T-cell (primary cell): Measurements from ENCODE around the gene SLC22A23. TPM values are rescaled to one million over a fixed set of nuclear protein-coding genes. Genes with fewer than 3 reads are reported as not detected.

Experiments
- ATAC-seq, 4 experiments: fragments of 200-7000 bp in 3 of 4; fragments of 150-1000 bp in 1 of 4; cut with Tn5 transposase; replicated peaks in 1 of 4; 1 replicate in 3 of 4; 2 replicates in 1 of 4; pipeline ENCODE4 v1.10.0; 2021; ENCODE audit warnings: moderate library complexity in 3 of 4, mild to moderate bottlenecking in 2 of 4, moderate number of reproducible peaks in 1 of 4
- CTCF ChIA-PET, 2 donors: fragments of 300-600 bp; sonication (Branson Sonifier 250); formaldehyde crosslinking; loops; one replicate each; lab custom pipeline; 2022; ENCODE audit warnings: antibody characterized with exemption in 2 of 2; lab: Charles Lee
- POLR2A ChIA-PET, 2 donors: fragments of 300-600 bp; sonication (Branson Sonifier 250); formaldehyde crosslinking; loops; one replicate each; lab custom pipeline; 2022; ENCODE audit warnings: antibody characterized with exemption in 2 of 2; lab: Charles Lee
- DNase-seq, 35 experiments: peaks; one replicate each; pipeline versions ENCODE4 v3.0.0 to v3.0.0-alpha.2; 2013 to 2023
- H3K27ac ChIP-seq: one replicate; pipeline ENCODE4 v1.5.1; 2013; ENCODE audit warnings: low read length
- H3K27me3 ChIP-seq, 2 experiments: replicated peaks in 1 of 2; 1 replicate in 1 of 2; 2 replicates in 1 of 2; pipeline versions ENCODE4 v1.6.1 to v1.7.0; 2013; ENCODE audit warnings: low read length in 1 of 2, mixed read lengths in 1 of 2; ENCODE audit not compliant: control insufficient read depth in 2 of 2, insufficient read depth in 2 of 2; ENCODE audit errors: extremely low read depth in 1 of 2
- H3K36me3 ChIP-seq, 2 donors: 1 replicate in 1 of 2; 2 replicates in 1 of 2; pipeline versions ENCODE4 v1.6.1 to v1.7.0; 2013; ENCODE audit warnings: low read length in 1 of 2; ENCODE audit not compliant: control insufficient read depth in 2 of 2, insufficient read depth in 1 of 2; ENCODE audit errors: extremely low read depth in 1 of 2
- H3K4me1 ChIP-seq, 2 experiments: 1 replicate in 1 of 2; 2 replicates in 1 of 2; pipeline versions ENCODE4 v1.6.1 to v1.7.0; 2013; ENCODE audit warnings: low read length in 2 of 2, mixed read lengths in 1 of 2; ENCODE audit not compliant: insufficient read depth in 2 of 2, control insufficient read depth in 1 of 2; ENCODE audit errors: extremely low read depth in 1 of 2
- H3K4me3 ChIP-seq, 2 donors: 1 replicate in 1 of 2; 2 replicates in 1 of 2; pipeline versions ENCODE4 v1.5.1 to v1.7.0; 2013; ENCODE audit warnings: mild to moderate bottlenecking in 2 of 2, low read length in 1 of 2, moderate library complexity in 1 of 2; ENCODE audit not compliant: control insufficient read depth in 1 of 2; ENCODE audit errors: extremely low read depth in 1 of 2
- H3K9me3 ChIP-seq: 2 replicates; pipeline ENCODE4 v1.7.0; 2013
- H3K27ac Mint-ChIP-seq, 2 donors: one replicate each; pipeline ENCODE4 v1.8.0; 2020 to 2021; ENCODE audit warnings: mild to moderate bottlenecking in 2 of 2, mixed read lengths in 2 of 2
- H3K27me3 Mint-ChIP-seq, 2 donors: one replicate each; pipeline ENCODE4 v1.8.0; 2021 to 2022; ENCODE audit warnings: mixed read lengths in 2 of 2
- H3K36me3 Mint-ChIP-seq: one replicate; pipeline ENCODE4 v1.8.0; 2021; ENCODE audit warnings: mixed read lengths
- H3K4me1 Mint-ChIP-seq, 3 donors: one replicate each; pipeline ENCODE4 v1.8.0; 2020 to 2022; ENCODE audit warnings: mixed read lengths in 3 of 3, mild to moderate bottlenecking in 1 of 3
- H3K4me3 Mint-ChIP-seq, 3 donors: one replicate each; pipeline ENCODE4 v1.8.0; 2020 to 2022; ENCODE audit warnings: mild to moderate bottlenecking in 3 of 3, mixed read lengths in 3 of 3, moderate library complexity in 3 of 3
- H3K9me3 Mint-ChIP-seq, 3 donors: one replicate each; pipeline ENCODE4 v1.8.0; 2020 to 2022; ENCODE audit warnings: mixed read lengths in 3 of 3
- WGBS: methylation state at CpG from one replicate; pipeline ENCODE4 v1.1.5; 2013; ENCODE audit warnings: missing lambda C conversion rate; ENCODE audit not compliant: insufficient coverage; 5-methylcytosine and 5-hydroxymethylcytosine counted together
- total RNA-seq, 35 experiments: library from RNA in 6 of 35; stranded (reverse) in 6 of 35; fragments of 120-200 nt in 1 of 35; gene quantifications; one replicate each; pipeline versions ENCODE4 v1.2.1 to v1.2.4 and lab custom pipeline; 2013 to 2026

SLC22A23 gene
- total RNA-seq, 5 donors from 2014 or later (not counting 1 experiment from before 2014, with no cell fraction given): 6.2 to 14.8 (median 12.1) TPM

DNA sequence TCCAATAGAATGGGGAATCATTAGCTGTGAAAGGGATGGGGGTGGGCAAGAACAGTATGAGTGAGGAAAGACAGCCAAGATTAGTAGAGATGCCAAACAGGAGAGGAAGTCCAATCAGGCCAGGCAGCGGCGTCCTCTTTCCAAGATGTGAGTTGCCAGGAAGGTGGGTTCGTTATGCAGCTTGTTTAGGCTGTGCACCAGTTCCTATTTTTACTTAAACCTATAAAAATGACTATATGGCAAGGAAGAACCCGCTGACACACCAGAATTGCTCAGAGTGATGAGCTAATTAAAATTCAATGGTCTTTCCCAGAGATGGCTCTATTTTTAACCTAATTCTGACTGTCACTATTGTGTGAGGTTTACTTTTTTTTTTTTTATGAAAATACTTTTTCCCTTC lies 88.2 kb downstream of the SLC22A23 start:
- Histone ChIP-seq H3K4me3 (no peak overlapping the region), H3K9me3 (no peaks in the 10 kb centered on the region), H3K27ac (no peak overlapping the region), H3K4me1 (peaks cover 11 to 21% of the 10 kb centered on the region in 2 experiments), H3K27me3 (peaks cover 0 to 7% of the 10 kb centered on the region in 2 experiments), H3K36me3 (no peaks in the 10 kb centered on the region)
- Mint-ChIP-seq H3K4me1 (peaks cover 20 to 35% (median 32%) of the 10 kb centered on the region in 3 donors), H3K27me3 (no peaks in the 10 kb centered on the region), H3K27ac (no peak overlapping the region), H3K4me3 (no peak overlapping the region), H3K36me3 (no peaks in the 10 kb centered on the region), H3K9me3 (no peaks in the 10 kb centered on the region)
- DNase-seq (no peak), ATAC-seq (no peak)
- ChIA-PET POLR2A (no interaction called here), CTCF (no interaction called here)
- WGBS: 40% methylated on average over 1 of the region's 4 CpGs

DNA sequence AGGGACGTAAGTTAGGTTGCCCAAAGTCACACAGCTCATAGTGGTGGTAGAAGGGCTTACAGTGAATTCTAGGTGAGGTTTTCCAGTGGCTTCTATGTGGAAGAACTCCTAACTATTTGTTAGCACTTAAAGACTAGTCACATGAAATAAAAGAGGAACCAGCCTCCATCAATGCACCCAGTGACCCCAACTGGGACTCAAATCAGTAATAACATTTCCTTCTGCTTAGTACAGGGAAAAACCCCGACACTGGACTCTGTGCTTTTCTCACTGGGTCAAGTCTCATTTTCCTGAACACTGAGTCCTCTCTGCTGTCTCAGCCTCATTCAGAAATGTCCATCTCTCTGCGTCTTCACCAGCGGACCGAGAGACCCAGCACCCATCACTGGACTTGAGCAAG lies 89.2 kb downstream of the SLC22A23 start:
- Mint-ChIP-seq H3K9me3 (no peaks in the 10 kb centered on the region), H3K27ac (no peak overlapping the region), H3K4me1 (peaks cover 20 to 29% (median 24%) of the 10 kb centered on the region in 3 donors), H3K36me3 (no peaks in the 10 kb centered on the region), H3K27me3 (no peaks in the 10 kb centered on the region), H3K4me3 (no peak overlapping the region)
- H3K27ac ChIP-seq: no peak overlapping the region
- H3K9me3 ChIP-seq: no peaks in the 10 kb centered on the region
- peaks cover 0 to 13% of the 10 kb centered on the region in 2 experiments for H3K27me3 ChIP-seq
- no peak overlapping the region for H3K4me3 ChIP-seq
- ATAC-seq: no peak
- H3K36me3 ChIP-seq: no peaks in the 10 kb centered on the region
- no peak for DNase-seq
- ChIA-PET POLR2A (no interaction called here), CTCF (no interaction called here)
- WGBS: 100% methylated on average over 1 of the region's 5 CpGs
- peaks cover 11 to 21% of the 10 kb centered on the region in 2 experiments for H3K4me1 ChIP-seq

DNA sequence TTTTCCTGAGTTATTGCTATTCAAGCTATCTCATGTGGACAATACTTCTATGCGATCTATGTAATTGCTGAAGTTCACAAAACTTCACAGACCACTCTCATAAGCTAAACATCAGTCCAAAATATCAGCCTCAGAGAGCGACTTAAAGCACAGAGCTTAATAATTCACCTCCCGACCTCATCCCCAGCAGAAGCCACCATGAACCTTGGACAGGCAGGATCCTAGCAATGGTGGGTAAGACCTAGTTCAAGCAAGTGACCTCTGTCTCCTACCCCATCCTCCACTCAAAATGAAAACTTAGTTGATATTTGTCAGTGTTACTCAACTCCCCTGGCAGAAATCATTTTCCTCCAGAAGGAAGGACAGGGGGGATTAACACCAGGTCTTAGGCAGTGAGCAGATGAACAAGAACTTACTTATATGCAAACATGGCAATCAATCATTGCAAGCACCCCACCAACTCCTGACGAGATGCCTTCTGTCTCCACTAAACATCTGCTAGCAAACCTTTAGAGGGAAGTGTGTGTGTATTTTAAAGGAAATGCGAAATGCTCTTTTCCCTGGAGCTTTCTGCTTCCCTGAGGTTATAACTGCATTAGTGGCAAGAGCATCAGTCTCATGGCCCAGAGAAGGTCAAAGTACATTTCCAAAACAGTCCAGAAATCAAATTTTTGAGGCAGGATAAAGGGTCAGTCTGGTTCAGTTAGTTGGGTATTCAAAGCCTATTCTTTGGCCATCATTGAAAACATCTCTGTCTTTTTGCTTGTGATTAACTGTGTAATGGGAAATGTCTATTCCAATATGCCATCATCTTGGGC lies 90.0 kb downstream of the SLC22A23 start:
- Mint-ChIP-seq H3K4me1 (peaks cover 17 to 23% (median 19%) of the 10 kb centered on the region in 3 donors), H3K27ac (no peak overlapping the region), H3K36me3 (no peaks in the 10 kb centered on the region), H3K9me3 (no peaks in the 10 kb centered on the region), H3K27me3 (no peaks in the 10 kb centered on the region), H3K4me3 (no peak overlapping the region)
- DNase-seq (no peak), ATAC-seq (no peak)
- Histone ChIP-seq H3K36me3 (no peaks in the 10 kb centered on the region), H3K27me3 (peaks cover 0 to 13% of the 10 kb centered on the region in 2 experiments), H3K4me1 (peaks cover 11 to 16% of the 10 kb centered on the region in 2 experiments), H3K4me3 (no peak overlapping the region), H3K27ac (no peak overlapping the region), H3K9me3 (no peaks in the 10 kb centered on the region)
- ChIA-PET CTCF (interaction anchor here in 1 of 2 donors (0.6 kb wide), 1 partner anchor 692 kb away, joined by 3 read pairs; no protein-coding TSS in a partner anchor), POLR2A (no interaction called here)
- 94% methylated on average over 3 of the region's 5 CpGs for WGBS

DNA sequence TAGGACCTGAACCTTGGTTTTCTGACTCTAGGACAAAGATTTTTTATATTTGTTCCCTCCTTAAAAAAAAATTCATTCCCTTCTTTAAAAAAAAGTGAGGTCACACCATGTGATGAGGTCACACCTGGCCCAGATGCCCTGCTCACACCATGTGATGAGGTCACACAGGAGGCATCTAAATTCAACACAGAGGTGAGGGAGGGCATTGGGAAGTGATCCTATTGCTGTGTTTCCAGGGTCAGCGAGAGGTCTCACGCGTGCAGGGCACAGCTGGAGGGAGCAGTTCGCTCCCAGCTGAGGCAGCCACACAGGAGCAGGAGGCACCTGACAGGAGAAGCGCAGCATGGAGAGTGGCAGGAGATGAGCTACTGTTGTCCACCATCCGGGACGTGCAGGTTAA lies 92.5 kb downstream of the SLC22A23 start:
- ATAC-seq (no peak), DNase-seq (no peak)
- Histone ChIP-seq H3K9me3 (no peaks in the 10 kb centered on the region), H3K36me3 (peaks cover 0 to 3% of the 10 kb centered on the region in 2 donors), H3K27ac (no peak overlapping the region), H3K4me1 (no peaks in the 10 kb centered on the region), H3K4me3 (no peak overlapping the region), H3K27me3 (peaks cover 0 to 17% of the 10 kb centered on the region in 2 experiments)
- Mint-ChIP-seq H3K27me3 (no peaks in the 10 kb centered on the region), H3K4me1 (peaks cover 0 to 3% (median 0%) of the 10 kb centered on the region in 3 donors), H3K27ac (no peak overlapping the region), H3K9me3 (no peaks in the 10 kb centered on the region), H3K36me3 (no peaks in the 10 kb centered on the region), H3K4me3 (no peak overlapping the region)
- ChIA-PET CTCF (no interaction called here), POLR2A (interaction anchor here in 1 of 2 donors (0.6 kb wide), 1 partner anchor 413 kb away, joined by 3 read pairs; no protein-coding TSS in a partner anchor)
- WGBS: 80% methylated on average over 7 of the region's 7 CpGs

DNA sequence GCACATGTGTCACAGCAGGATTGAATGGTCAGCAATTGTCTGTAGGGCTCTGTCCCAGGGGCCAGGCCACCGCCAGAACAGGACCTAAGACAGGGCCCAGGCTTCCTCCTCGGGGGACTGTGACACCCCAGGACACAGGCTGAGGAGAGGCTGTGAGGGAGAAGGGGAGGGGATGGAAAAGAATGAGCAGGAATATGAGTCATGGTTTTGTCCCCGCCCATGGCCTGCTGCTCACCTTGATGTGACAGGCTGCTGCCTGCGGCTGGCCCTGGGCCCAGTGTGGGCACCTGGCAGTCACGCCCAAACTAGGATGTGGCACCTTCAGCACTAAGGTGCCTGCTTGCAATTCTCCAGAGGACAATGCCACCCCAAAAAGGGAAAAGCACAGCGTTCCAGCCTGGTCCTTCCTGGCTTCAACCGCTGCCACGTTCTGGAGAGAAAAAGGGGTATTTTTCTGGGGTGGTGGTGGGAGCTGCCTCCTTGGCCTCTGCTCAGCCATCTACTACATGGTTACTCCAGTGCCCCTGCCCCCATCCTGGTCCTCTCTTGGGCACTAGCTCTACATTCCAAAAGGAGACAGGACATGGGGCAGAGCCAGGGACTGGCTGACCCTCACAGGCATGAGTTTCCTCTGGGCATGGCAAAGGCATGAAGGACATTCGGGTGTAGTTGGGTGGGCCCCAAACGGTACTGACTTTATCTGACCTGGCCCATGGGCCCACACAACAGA lies 93.4 kb downstream of the SLC22A23 start:
- H3K27me3 Mint-ChIP-seq: no peaks in the 10 kb centered on the region
- Histone ChIP-seq H3K36me3 (peaks cover 0 to 3% of the 10 kb centered on the region in 2 donors), H3K27ac (no peak overlapping the region), H3K27me3 (peaks cover 0 to 17% of the 10 kb centered on the region in 2 experiments), H3K4me3 (no peak overlapping the region), H3K4me1 (no peaks in the 10 kb centered on the region), H3K9me3 (no peaks in the 10 kb centered on the region)
- no peak overlapping the region for H3K27ac Mint-ChIP-seq
- ChIA-PET CTCF (no interaction called here), POLR2A (interaction anchor here in 1 of 2 donors (0.6 kb wide), 1 partner anchor 412 kb away, joined by 3 read pairs; no protein-coding TSS in a partner anchor)
- ATAC-seq (no peak), DNase-seq (no peak)
- 85% methylated on average over 9 of the region's 10 CpGs for WGBS
- H3K4me1 Mint-ChIP-seq: peaks cover 0 to 4% (median 0%) of the 10 kb centered on the region in 3 donors
- no peaks in the 10 kb centered on the region for H3K36me3 Mint-ChIP-seq
- H3K4me3 Mint-ChIP-seq: no peak overlapping the region
- no peaks in the 10 kb centered on the region for H3K9me3 Mint-ChIP-seq

DNA sequence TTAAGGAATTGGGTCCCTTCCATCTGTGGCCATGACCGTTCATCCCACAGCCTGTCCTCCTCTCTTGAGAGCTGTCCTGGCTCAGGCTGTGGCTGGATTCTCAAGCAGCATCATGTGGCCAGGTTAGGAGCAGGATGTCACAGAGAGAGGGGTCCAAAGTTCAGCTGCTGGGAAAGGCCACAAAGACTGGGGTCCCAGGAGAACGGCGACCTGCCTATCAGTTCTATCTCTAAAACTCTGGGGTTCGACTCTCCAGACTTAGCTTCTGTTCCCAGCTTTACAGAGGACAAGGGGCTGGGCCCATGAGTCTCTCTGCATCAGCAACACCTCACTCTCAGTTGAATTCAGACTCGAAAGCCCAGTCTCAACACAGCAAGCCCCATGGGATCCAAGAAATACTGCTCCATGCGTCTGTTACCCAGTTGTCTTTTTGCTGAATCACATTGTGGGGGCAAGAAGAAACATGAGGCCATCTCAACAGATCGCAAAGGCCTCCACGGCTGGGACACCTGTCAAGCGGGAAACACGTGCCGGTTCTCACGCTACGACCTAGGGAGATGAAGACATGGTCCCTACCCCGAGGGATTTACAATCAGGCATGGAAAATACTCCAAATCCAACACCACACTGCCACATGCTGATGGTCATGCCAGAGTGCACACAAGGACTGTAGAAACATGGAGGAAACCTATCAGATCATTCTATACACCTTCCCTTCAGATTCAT lies 95.4 kb downstream of the SLC22A23 start:
- Mint-ChIP-seq H3K9me3 (no peaks in the 10 kb centered on the region), H3K27me3 (no peaks in the 10 kb centered on the region), H3K36me3 (no peaks in the 10 kb centered on the region), H3K4me3 (no peak overlapping the region), H3K27ac (no peak overlapping the region), H3K4me1 (peaks cover 4 to 14% (median 4%) of the 10 kb centered on the region in 3 donors)
- Histone ChIP-seq H3K36me3 (peaks cover 0 to 3% of the 10 kb centered on the region in 2 donors), H3K27me3 (peaks cover 0 to 17% of the 10 kb centered on the region in 2 experiments), H3K27ac (no peak overlapping the region), H3K4me1 (peaks cover 2 to 5% of the 10 kb centered on the region in 2 experiments), H3K9me3 (no peaks in the 10 kb centered on the region), H3K4me3 (no peak overlapping the region)
- ChIA-PET CTCF (no interaction called here), POLR2A (no interaction called here)
- 78% methylated on average over 13 of the region's 14 CpGs for WGBS
- no peak for DNase-seq
- no peak for ATAC-seq
